Measurements from ENCODE around the gene HS6ST3.

HS6ST3 gene

GRCh38 chr13:96817336-96817941 is 727.5 kb downstream of the HS6ST3 start:
- no peaks in the 10 kb centered on the region for H3K4me1 Mint-ChIP-seq (ENCODE audit: low read depth)
- no peaks in the 10 kb centered on the region for H3K27me3 Mint-ChIP-seq (ENCODE audit: low read depth)
- no peak overlapping the region for H3K27ac Mint-ChIP-seq

GRCh38 chr13:96819375-96819774 is 729.5 kb downstream of the HS6ST3 start:
- H3K9me3 Mint-ChIP-seq = peaks cover 5% of the 10 kb centered on the region
- H3K4me1 Mint-ChIP-seq (ENCODE audit: low read depth) = no peaks in the 10 kb centered on the region
- no peaks in the 10 kb centered on the region for H3K27me3 Mint-ChIP-seq (ENCODE audit: low read depth)
- H3K36me3 Mint-ChIP-seq (ENCODE audit: low read depth) = no peaks in the 10 kb centered on the region
- no peak overlapping the region for H3K4me3 Mint-ChIP-seq
- H3K27ac Mint-ChIP-seq = no peak overlapping the region

More at GRCh38 chr13:96817336-96817941, 727.5 kb downstream of the HS6ST3 start:
- H3K9me3 Mint-ChIP-seq = peaks cover 9% of the 10 kb centered on the region
- H3K36me3 Mint-ChIP-seq (ENCODE audit: low read depth) = no peaks in the 10 kb centered on the region
- H3K4me3 Mint-ChIP-seq = no peak overlapping the region

DNA sequence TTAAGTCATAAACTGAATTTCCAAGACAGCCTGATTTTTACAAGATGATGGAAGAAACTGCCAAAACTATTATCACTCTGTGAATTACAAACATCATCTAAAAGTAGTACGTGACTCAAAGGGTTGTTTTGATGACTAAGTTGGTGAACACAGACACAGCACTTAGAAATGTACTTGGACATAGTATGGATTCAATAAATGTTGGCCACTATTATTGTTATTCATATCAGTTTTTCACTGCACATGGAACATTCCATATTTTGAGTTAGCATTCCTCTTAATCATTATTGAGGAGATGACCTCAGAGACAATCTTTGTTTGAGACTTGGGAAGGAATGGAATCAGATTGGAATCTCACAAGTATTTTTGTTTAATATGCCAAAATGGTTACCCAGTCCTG is 731.5 kb downstream of the HS6ST3 start:
- Mint-ChIP-seq H3K27me3 (ENCODE audit: low read depth) (no peaks in the 10 kb centered on the region), H3K9me3 (no peaks in the 10 kb centered on the region), H3K4me1 (ENCODE audit: low read depth) (no peaks in the 10 kb centered on the region), H3K27ac (no peak overlapping the region), H3K36me3 (ENCODE audit: low read depth) (no peaks in the 10 kb centered on the region), H3K4me3 (no peak overlapping the region)

DNA sequence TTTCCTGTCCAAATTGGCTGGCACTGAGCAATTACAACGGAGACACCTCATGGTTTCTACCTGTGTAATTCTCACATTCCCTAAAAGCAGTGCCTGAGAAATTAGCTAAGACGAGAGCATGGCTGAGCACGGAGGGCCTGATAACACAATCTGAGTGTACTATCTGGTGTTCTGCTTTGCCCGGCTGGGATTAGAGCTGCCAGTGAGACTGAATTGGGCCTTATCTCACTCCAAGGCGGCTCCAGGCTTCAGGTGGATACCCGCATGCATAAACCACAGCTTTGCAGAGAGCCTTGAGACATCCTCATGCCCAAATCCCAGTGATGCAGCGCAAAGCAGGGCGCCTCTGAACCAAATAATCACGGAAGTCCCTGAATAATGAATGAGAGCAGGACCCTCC is 732.1 kb downstream of the HS6ST3 start:
- Mint-ChIP-seq H3K4me1 (ENCODE audit: low read depth) (no peaks in the 10 kb centered on the region), H3K4me3 (no peak overlapping the region), H3K36me3 (ENCODE audit: low read depth) (no peaks in the 10 kb centered on the region), H3K9me3 (no peaks in the 10 kb centered on the region), H3K27me3 (ENCODE audit: low read depth) (no peaks in the 10 kb centered on the region), H3K27ac (no peak overlapping the region)

DNA sequence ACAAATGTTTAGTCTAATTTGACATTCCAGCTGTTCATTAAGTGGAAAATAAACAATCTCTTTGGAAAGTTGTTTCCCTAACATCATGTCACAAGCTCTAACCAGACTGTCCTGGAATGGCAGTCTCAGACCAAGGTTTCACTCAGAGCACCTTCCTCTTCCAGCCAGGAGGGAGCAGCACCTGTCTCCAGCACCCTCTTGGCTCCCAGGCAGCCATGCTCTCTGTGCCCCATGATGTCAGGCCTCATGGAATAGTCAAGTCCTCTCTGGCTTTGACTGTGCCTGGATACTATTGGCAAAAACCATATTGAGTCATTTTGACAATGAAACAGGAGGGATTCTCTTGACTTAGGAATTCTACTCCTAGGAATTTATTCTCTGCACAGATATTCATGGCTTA is 733.0 kb downstream of the HS6ST3 start:
- Mint-ChIP-seq H3K4me1 (ENCODE audit: low read depth) (no peaks in the 10 kb centered on the region), H3K27me3 (ENCODE audit: low read depth) (no peaks in the 10 kb centered on the region), H3K27ac (no peak overlapping the region), H3K36me3 (ENCODE audit: low read depth) (no peaks in the 10 kb centered on the region), H3K9me3 (no peaks in the 10 kb centered on the region), H3K4me3 (no peak overlapping the region)

DNA sequence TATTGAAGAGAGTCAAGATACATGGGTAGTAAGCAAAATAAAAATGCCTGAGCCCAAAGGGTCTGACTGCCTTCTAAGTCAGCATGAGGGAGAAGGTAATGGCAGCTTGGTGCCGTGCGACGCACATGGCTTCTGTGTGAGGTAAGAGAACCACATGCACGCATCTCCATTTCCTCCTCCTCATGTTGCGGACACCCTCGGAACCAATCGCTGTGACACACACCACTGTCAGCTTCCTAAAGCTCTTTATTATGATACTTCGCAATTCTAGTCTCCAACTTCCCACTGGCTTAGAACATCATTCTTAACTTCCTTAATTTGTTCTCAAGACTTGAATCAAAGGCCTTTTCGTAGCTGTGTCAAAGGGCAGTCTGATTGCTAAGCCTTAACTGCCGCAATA is 734.2 kb downstream of the HS6ST3 start:
- Mint-ChIP-seq H3K4me3 (no peak overlapping the region), H3K4me1 (ENCODE audit: low read depth) (no peaks in the 10 kb centered on the region), H3K9me3 (no peaks in the 10 kb centered on the region), H3K27me3 (ENCODE audit: low read depth) (no peaks in the 10 kb centered on the region), H3K36me3 (ENCODE audit: low read depth) (no peaks in the 10 kb centered on the region), H3K27ac (no peak overlapping the region)

DNA sequence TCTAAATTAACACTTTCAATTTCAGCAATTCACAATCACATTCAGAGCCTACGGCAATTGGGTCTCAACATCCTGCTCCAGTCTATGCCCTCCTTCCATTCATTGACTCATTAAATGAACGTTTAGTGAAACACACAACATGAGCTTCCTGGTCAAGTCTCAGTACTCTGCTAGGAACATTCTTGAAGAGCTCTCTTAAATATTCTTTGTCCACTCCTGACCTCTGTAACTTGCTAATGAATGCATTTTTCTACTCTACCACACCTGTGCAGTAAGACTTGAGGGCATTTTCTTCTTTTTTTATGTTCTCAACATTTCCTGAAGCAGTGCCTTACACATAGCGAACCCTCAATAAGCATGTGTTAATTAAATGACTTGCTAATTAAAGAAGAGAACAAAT is 735.7 kb downstream of the HS6ST3 start:
- H3K4me1 Mint-ChIP-seq (ENCODE audit: low read depth) = no peaks in the 10 kb centered on the region
- H3K36me3 Mint-ChIP-seq (ENCODE audit: low read depth) = no peaks in the 10 kb centered on the region
- H3K9me3 Mint-ChIP-seq = no peaks in the 10 kb centered on the region
- H3K4me3 Mint-ChIP-seq = no peak overlapping the region
- H3K27me3 Mint-ChIP-seq (ENCODE audit: low read depth) = no peaks in the 10 kb centered on the region
- H3K27ac Mint-ChIP-seq = no peak overlapping the region

DNA sequence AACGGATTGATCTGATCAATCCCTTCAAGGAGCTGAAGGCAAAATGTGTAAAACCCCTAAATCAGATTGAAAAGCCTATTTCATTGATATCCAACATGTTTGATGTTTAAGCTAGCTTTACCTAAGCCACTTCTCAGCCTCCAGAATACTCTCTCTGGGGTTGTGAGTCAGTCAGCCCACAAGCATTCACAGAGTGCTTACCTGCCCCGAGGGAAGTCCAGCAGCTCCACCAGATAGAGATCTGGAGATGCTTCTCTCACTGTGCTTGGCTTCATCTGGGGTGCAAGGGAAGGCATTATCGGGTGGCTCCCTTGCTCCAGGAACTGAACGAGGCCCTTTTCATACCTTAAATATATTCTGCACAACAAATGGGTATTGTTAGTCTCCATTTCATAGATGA is 744.7 kb downstream of the HS6ST3 start:
- Mint-ChIP-seq H3K4me3 (no peak overlapping the region), H3K4me1 (ENCODE audit: low read depth) (no peaks in the 10 kb centered on the region), H3K36me3 (ENCODE audit: low read depth) (no peaks in the 10 kb centered on the region), H3K27ac (no peak overlapping the region), H3K27me3 (ENCODE audit: low read depth) (no peaks in the 10 kb centered on the region), H3K9me3 (no peaks in the 10 kb centered on the region)

- Mint-ChIP-seq H3K36me3 (ENCODE audit: low read depth) (no peaks in the 10 kb centered on the region), H3K4me1 (ENCODE audit: low read depth) (no peaks in the 10 kb centered on the region), H3K27me3 (ENCODE audit: low read depth) (no peaks in the 10 kb centered on the region), H3K27ac (no peak overlapping the region), H3K9me3 (no peaks in the 10 kb centered on the region), H3K4me3 (no peak overlapping the region)
Observed at GRCh38 chr13:96835546-96835945, 745.6 kb downstream of the HS6ST3 start.

DNA sequence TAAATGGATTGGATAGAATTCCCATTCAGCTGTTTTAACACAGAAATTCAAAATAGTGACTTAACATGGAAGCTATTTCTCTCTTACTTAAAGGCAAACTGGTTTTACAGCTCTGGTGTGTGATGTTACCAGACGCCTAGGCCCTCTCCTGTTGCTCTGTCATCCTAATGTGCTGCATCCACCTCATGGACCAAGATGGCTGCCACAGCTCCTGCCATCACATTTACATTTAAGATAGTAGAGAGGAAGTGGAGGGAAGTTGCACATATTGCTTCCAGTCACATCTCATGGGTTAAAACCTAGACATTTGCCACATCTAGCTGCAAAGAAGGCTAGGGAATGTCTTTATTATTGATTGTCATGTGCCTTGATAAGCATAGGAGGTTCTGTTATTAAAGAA is 746.8 kb downstream of the HS6ST3 start:
- Mint-ChIP-seq H3K27ac (no peak overlapping the region), H3K4me3 (no peak overlapping the region), H3K4me1 (ENCODE audit: low read depth) (no peaks in the 10 kb centered on the region), H3K36me3 (ENCODE audit: low read depth) (no peaks in the 10 kb centered on the region), H3K9me3 (no peaks in the 10 kb centered on the region), H3K27me3 (ENCODE audit: low read depth) (no peaks in the 10 kb centered on the region)

DNA sequence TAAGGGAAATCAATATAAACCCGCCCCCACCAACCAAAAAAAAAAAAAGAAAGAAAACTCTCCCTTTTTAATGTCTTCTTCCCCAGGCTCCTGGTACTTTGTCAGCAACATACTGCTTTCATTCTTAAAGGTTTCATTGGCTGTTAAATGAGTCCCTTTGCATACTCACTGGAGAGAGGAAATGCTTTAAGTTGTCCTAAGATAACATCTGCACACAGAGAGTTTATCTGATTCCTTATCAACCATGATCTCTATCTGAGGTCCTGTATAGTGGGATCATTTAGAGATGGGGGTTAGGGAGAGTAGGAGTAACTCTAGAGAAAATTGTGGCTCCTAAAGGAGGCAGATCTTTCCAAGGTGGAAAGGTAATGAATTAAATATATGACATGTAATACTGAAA is 747.9 kb downstream of the HS6ST3 start:
- no peak overlapping the region for H3K27ac Mint-ChIP-seq
- no peaks in the 10 kb centered on the region for H3K36me3 Mint-ChIP-seq (ENCODE audit: low read depth)
- H3K4me3 Mint-ChIP-seq = no peak overlapping the region
- no peaks in the 10 kb centered on the region for H3K4me1 Mint-ChIP-seq (ENCODE audit: low read depth)
- H3K9me3 Mint-ChIP-seq = no peaks in the 10 kb centered on the region
- no peaks in the 10 kb centered on the region for H3K27me3 Mint-ChIP-seq (ENCODE audit: low read depth)

GRCh38 chr13:96844195-96844594 is 754.3 kb downstream of the HS6ST3 start:
- Mint-ChIP-seq H3K9me3 (no peaks in the 10 kb centered on the region), H3K36me3 (ENCODE audit: low read depth) (no peaks in the 10 kb centered on the region), H3K4me1 (ENCODE audit: low read depth) (no peaks in the 10 kb centered on the region), H3K4me3 (no peak overlapping the region), H3K27ac (no peak overlapping the region), H3K27me3 (ENCODE audit: low read depth) (no peaks in the 10 kb centered on the region)

- H3K36me3 Mint-ChIP-seq (ENCODE audit: low read depth) = no peaks in the 10 kb centered on the region
- no peak overlapping the region for H3K4me3 Mint-ChIP-seq
- no peaks in the 10 kb centered on the region for H3K4me1 Mint-ChIP-seq (ENCODE audit: low read depth)
- H3K27me3 Mint-ChIP-seq (ENCODE audit: low read depth) = no peaks in the 10 kb centered on the region
- no peak overlapping the region for H3K27ac Mint-ChIP-seq
- H3K9me3 Mint-ChIP-seq = no peaks in the 10 kb centered on the region
Observed at GRCh38 chr13:96844616-96845015, 754.7 kb downstream of the HS6ST3 start.

DNA sequence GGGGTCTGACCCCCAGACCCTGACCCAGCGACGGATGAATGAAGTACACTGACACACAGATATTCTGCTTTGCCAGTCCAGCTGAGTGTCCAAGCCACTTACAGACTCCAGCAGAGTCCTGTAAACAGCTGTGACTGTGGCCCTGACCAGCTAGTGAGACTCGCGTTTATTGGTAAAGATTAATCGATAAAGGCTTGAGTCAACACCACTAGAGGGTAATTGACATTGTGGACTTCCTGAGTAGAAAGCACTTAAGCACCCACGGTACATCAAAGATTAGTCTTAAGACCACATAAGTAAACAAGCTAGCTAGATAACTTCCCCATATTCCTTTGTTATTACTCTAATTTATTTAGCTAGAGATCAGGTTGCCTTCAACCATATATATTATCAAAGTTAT is 758.4 kb downstream of the HS6ST3 start:
- no peaks in the 10 kb centered on the region for H3K4me1 Mint-ChIP-seq (ENCODE audit: low read depth)
- no peak overlapping the region for H3K27ac Mint-ChIP-seq
- no peaks in the 10 kb centered on the region for H3K27me3 Mint-ChIP-seq (ENCODE audit: low read depth)
- H3K9me3 Mint-ChIP-seq = no peaks in the 10 kb centered on the region
- H3K36me3 Mint-ChIP-seq (ENCODE audit: low read depth) = no peaks in the 10 kb centered on the region
- no peak overlapping the region for H3K4me3 Mint-ChIP-seq

DNA sequence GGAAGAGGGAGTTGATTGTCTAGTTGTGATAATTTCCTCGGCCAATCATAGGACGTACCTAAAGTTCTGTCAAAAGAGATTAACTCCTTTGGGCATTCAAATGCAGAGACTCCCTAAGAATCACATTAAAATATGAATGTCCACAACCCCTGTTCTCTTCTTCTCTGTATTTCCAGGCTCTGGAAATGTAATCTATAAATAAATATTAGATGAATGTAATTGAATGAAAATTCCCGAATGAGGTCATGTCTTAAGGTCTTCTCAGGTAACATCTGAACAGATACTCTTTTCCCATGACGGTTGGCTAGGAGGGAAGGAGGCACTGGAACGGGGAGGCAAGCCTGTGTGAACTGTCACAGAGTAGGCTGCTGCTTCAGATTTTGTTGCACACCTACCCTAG is 759.2 kb downstream of the HS6ST3 start:
- no peaks in the 10 kb centered on the region for H3K9me3 Mint-ChIP-seq
- no peaks in the 10 kb centered on the region for H3K4me1 Mint-ChIP-seq (ENCODE audit: low read depth)
- H3K36me3 Mint-ChIP-seq (ENCODE audit: low read depth) = no peaks in the 10 kb centered on the region
- H3K4me3 Mint-ChIP-seq = no peak overlapping the region
- H3K27ac Mint-ChIP-seq = no peak overlapping the region
- H3K27me3 Mint-ChIP-seq (ENCODE audit: low read depth) = no peaks in the 10 kb centered on the region

- no peaks in the 10 kb centered on the region for H3K9me3 Mint-ChIP-seq
- no peak overlapping the region for H3K4me3 Mint-ChIP-seq
- H3K36me3 Mint-ChIP-seq (ENCODE audit: low read depth) = no peaks in the 10 kb centered on the region
- no peaks in the 10 kb centered on the region for H3K4me1 Mint-ChIP-seq (ENCODE audit: low read depth)
- no peak overlapping the region for H3K27ac Mint-ChIP-seq
- H3K27me3 Mint-ChIP-seq (ENCODE audit: low read depth) = no peaks in the 10 kb centered on the region
Observed at GRCh38 chr13:96850538-96851145, 760.7 kb downstream of the HS6ST3 start.
